WTC11 (cell line): Measurements from ENCODE around the gene DFFB. TPM values are rescaled to one million over a fixed set of nuclear protein-coding genes. Genes with fewer than 3 reads are reported as not detected.

Experiments
- ATAC-seq: fragments of 200-7000 bp; cut with Tn5 transposase; 2 replicates; pipeline ENCODE4 v1.10.0; 2021; ENCODE audit warnings: mild to moderate bottlenecking, moderate library complexity
- CTCF ChIA-PET: fragments of 300-600 bp; sonication (Branson Sonifier 250); formaldehyde crosslinking; loops from one replicate; lab custom pipeline; 2021; ENCODE audit warnings: antibody characterized with exemption; lab: Charles Lee
- POLR2A ChIA-PET: fragments of 350-600 bp; sonication (Branson Sonifier 250); formaldehyde crosslinking; loops from one replicate; lab custom pipeline; 2021; ENCODE audit warnings: antibody characterized with exemption; lab: Charles Lee
- DNase-seq: peaks from one replicate; pipeline ENCODE4 v3.0.0; 2021; ENCODE audit warnings: low spot score
- H3K27ac Mint-ChIP-seq: 2 replicates; pipeline ENCODE4 v1.8.0; 2021; ENCODE audit warnings: mixed read lengths
- H3K27me3 Mint-ChIP-seq: 2 replicates; pipeline ENCODE4 v1.8.0; 2021; ENCODE audit warnings: low read depth, mild to moderate bottlenecking, moderate library complexity, mixed read lengths
- H3K36me3 Mint-ChIP-seq: 2 replicates; pipeline ENCODE4 v1.8.0; 2021; ENCODE audit warnings: mixed read lengths
- H3K4me1 Mint-ChIP-seq: 2 replicates; pipeline ENCODE4 v1.8.0; 2022; ENCODE audit warnings: mixed read lengths
- H3K4me3 Mint-ChIP-seq: 2 replicates; pipeline ENCODE4 v1.8.0; 2021; ENCODE audit warnings: mild to moderate bottlenecking, moderate library complexity, mixed read lengths
- H3K9me3 Mint-ChIP-seq: 2 replicates; pipeline ENCODE4 v1.8.0; 2021; ENCODE audit warnings: mixed read lengths
- CREM ChIP-seq: sonication (generic); formaldehyde crosslinking; IDR thresholded peaks from 2 replicates; pipeline ENCODE4 v1.8.1; 2022; ENCODE audit warnings: mild to moderate bottlenecking, missing genetic modification reagents, moderate library complexity
- ESRRA ChIP-seq: sonication (generic); formaldehyde crosslinking; IDR thresholded peaks from 2 replicates; pipeline ENCODE4 v1.8.1; 2022; ENCODE audit warnings: mild to moderate bottlenecking, missing genetic modification reagents, borderline replicate concordance
- ETV6 ChIP-seq: sonication (generic); formaldehyde crosslinking; IDR thresholded peaks from 2 replicates; pipeline ENCODE4 v1.8.1; 2022; ENCODE audit warnings: mild to moderate bottlenecking, missing genetic modification reagents
- FOXJ3 ChIP-seq: sonication (generic); formaldehyde crosslinking; IDR thresholded peaks from 2 replicates; pipeline ENCODE4 v1.9.0; 2021; ENCODE audit warnings: missing genetic modification reagents, mild to moderate bottlenecking, borderline replicate concordance
- GABPB1 ChIP-seq: sonication (generic); formaldehyde crosslinking; IDR thresholded peaks from 2 replicates; pipeline ENCODE4 v1.8.1; 2023; ENCODE audit warnings: mild to moderate bottlenecking, missing genetic modification reagents
- IRF1 ChIP-seq: sonication (generic); formaldehyde crosslinking; IDR thresholded peaks from 2 replicates; pipeline ENCODE4 v1.8.0; 2023; ENCODE audit warnings: missing genetic modification reagents
- IRF2 ChIP-seq: sonication (generic); formaldehyde crosslinking; IDR thresholded peaks from 2 replicates; pipeline ENCODE4 v1.8.0; 2022; ENCODE audit warnings: low read depth, missing genetic modification reagents, borderline replicate concordance
- JAZF1 ChIP-seq: fragments of 250-450 bp; sonication (Bioruptor Pico); IDR thresholded peaks from 2 replicates; pipeline ENCODE4 v1.9.0; 2021; ENCODE audit warnings: moderate library complexity, mild to moderate bottlenecking, inconsistent platforms
- OVOL2 ChIP-seq: fragments of 250-450 bp; sonication (Bioruptor Pico); IDR thresholded peaks from 2 replicates; pipeline ENCODE4 v1.9.0; 2021; ENCODE audit warnings: mild to moderate bottlenecking, borderline replicate concordance
- PRRX2 ChIP-seq: fragments of 250-450 bp; sonication (Bioruptor Pico); IDR thresholded peaks from 2 replicates; pipeline ENCODE4 v1.8.0; 2021; ENCODE audit warnings: mild to moderate bottlenecking
- TP53 ChIP-seq: sonication (generic); formaldehyde crosslinking; IDR thresholded peaks from 2 replicates; pipeline ENCODE4 v1.8.1; 2023; ENCODE audit warnings: mild to moderate bottlenecking, missing genetic modification reagents
- ZNF219 ChIP-seq: sonication (generic); formaldehyde crosslinking; IDR thresholded peaks from 2 replicates; pipeline ENCODE4 v1.8.0; 2023; ENCODE audit warnings: missing genetic modification reagents, mild to moderate bottlenecking, borderline replicate concordance
- ZNF396 ChIP-seq: fragments of 250-450 bp; sonication (Bioruptor Pico); IDR thresholded peaks from 2 replicates; pipeline ENCODE4 v1.8.0; 2021; ENCODE audit warnings: mild to moderate bottlenecking, moderate library complexity, borderline replicate concordance
- total RNA-seq: library from RNA; stranded (reverse); gene quantifications from 3 replicates; pipeline ENCODE4 v1.2.3, GENCODE V29; 2021
- TF ChIP-seq, protein P1 (sequence below): sonication (generic); formaldehyde crosslinking; IDR thresholded peaks from 2 replicates; pipeline ENCODE4 v1.8.1; 2022; ENCODE audit warnings: low read depth, mild to moderate bottlenecking, moderate library complexity, missing genetic modification reagents, borderline replicate concordance
- TF ChIP-seq, protein P2 (sequence below): sonication (generic); formaldehyde crosslinking; IDR thresholded peaks from 2 replicates; pipeline ENCODE4 v1.8.0; 2022; ENCODE audit warnings: mild to moderate bottlenecking, missing genetic modification reagents
- TF ChIP-seq, protein P3 (sequence below): sonication (generic); formaldehyde crosslinking; IDR thresholded peaks from 2 replicates; pipeline ENCODE4 v1.8.1; 2022; ENCODE audit warnings: mild to moderate bottlenecking, moderate library complexity, missing genetic modification reagents
- TF ChIP-seq, protein P4 (sequence below): sonication (generic); formaldehyde crosslinking; IDR thresholded peaks from 2 replicates; pipeline ENCODE4 v1.8.1; 2023; ENCODE audit warnings: mild to moderate bottlenecking, missing genetic modification reagents
- TF ChIP-seq, protein P5 (sequence below): sonication (generic); formaldehyde crosslinking; IDR thresholded peaks from 2 replicates; pipeline ENCODE4 v1.8.0; 2022; ENCODE audit warnings: missing genetic modification reagents

Gene DFFB
- total RNA-seq, 1 experiment from 2014 or later = 9.2 TPM

- TF ChIP-seq, protein P1, sequence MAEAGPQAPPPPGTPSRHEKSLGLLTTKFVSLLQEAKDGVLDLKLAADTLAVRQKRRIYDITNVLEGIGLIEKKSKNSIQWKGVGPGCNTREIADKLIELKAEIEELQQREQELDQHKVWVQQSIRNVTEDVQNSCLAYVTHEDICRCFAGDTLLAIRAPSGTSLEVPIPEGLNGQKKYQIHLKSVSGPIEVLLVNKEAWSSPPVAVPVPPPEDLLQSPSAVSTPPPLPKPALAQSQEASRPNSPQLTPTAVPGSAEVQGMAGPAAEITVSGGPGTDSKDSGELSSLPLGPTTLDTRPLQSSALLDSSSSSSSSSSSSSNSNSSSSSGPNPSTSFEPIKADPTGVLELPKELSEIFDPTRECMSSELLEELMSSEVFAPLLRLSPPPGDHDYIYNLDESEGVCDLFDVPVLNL (CRISPR knock-in tag) = no peak
- TF ChIP-seq, protein P2, sequence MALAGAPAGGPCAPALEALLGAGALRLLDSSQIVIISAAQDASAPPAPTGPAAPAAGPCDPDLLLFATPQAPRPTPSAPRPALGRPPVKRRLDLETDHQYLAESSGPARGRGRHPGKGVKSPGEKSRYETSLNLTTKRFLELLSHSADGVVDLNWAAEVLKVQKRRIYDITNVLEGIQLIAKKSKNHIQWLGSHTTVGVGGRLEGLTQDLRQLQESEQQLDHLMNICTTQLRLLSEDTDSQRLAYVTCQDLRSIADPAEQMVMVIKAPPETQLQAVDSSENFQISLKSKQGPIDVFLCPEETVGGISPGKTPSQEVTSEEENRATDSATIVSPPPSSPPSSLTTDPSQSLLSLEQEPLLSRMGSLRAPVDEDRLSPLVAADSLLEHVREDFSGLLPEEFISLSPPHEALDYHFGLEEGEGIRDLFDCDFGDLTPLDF = no peak
- TF ChIP-seq, protein P3, sequence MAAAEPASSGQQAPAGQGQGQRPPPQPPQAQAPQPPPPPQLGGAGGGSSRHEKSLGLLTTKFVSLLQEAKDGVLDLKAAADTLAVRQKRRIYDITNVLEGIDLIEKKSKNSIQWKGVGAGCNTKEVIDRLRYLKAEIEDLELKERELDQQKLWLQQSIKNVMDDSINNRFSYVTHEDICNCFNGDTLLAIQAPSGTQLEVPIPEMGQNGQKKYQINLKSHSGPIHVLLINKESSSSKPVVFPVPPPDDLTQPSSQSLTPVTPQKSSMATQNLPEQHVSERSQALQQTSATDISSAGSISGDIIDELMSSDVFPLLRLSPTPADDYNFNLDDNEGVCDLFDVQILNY (CRISPR knock-in tag) = no peak
- TF ChIP-seq JAZF1 (CRISPR knock-in tag) (no peak), IRF2 (CRISPR knock-in tag) (no peak), CREM (CRISPR knock-in tag) (no peak), FOXJ3 (no peak), IRF1 (CRISPR knock-in tag) (no peak), GABPB1 (no peak)
- TF ChIP-seq, protein P4, sequence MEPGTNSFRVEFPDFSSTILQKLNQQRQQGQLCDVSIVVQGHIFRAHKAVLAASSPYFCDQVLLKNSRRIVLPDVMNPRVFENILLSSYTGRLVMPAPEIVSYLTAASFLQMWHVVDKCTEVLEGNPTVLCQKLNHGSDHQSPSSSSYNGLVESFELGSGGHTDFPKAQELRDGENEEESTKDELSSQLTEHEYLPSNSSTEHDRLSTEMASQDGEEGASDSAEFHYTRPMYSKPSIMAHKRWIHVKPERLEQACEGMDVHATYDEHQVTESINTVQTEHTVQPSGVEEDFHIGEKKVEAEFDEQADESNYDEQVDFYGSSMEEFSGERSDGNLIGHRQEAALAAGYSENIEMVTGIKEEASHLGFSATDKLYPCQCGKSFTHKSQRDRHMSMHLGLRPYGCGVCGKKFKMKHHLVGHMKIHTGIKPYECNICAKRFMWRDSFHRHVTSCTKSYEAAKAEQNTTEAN (CRISPR knock-in tag) = no peak
- TF ChIP-seq, protein P5, sequence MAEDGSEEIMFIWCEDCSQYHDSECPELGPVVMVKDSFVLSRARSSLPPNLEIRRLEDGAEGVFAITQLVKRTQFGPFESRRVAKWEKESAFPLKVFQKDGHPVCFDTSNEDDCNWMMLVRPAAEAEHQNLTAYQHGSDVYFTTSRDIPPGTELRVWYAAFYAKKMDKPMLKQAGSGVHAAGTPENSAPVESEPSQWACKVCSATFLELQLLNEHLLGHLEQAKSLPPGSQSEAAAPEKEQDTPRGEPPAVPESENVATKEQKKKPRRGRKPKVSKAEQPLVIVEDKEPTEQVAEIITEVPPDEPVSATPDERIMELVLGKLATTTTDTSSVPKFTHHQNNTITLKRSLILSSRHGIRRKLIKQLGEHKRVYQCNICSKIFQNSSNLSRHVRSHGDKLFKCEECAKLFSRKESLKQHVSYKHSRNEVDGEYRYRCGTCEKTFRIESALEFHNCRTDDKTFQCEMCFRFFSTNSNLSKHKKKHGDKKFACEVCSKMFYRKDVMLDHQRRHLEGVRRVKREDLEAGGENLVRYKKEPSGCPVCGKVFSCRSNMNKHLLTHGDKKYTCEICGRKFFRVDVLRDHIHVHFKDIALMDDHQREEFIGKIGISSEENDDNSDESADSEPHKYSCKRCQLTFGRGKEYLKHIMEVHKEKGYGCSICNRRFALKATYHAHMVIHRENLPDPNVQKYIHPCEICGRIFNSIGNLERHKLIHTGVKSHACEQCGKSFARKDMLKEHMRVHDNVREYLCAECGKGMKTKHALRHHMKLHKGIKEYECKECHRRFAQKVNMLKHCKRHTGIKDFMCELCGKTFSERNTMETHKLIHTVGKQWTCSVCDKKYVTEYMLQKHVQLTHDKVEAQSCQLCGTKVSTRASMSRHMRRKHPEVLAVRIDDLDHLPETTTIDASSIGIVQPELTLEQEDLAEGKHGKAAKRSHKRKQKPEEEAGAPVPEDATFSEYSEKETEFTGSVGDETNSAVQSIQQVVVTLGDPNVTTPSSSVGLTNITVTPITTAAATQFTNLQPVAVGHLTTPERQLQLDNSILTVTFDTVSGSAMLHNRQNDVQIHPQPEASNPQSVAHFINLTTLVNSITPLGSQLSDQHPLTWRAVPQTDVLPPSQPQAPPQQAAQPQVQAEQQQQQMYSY (CRISPR knock-in tag) = no peak
- TF ChIP-seq, all 79 proteins: peak for 12
Observed at GRCh38 chr1:3900969-3901529, 43.8 kb downstream of the DFFB start (continued).

GRCh38 chr1:3902111-3902511 lies 44.8 kb downstream of the DFFB start:
- Mint-ChIP-seq H3K4me1 (peaks cover 23% of the 10 kb centered on the region), H3K4me3 (no peak overlapping the region; the same call in 1 of the 2 replicates), H3K36me3 (peaks cover 11% of the 10 kb centered on the region), H3K27ac (no peak overlapping the region), H3K27me3 (no peaks in the 10 kb centered on the region), H3K9me3 (peaks cover 18% of the 10 kb centered on the region)
- ChIA-PET CTCF (no interaction called here), POLR2A (no interaction called here)
- no peak for ATAC-seq
- no peak for DNase-seq
- TF ChIP-seq ZNF396 (CRISPR knock-in tag) = no peak
- no peak for TF ChIP-seq ESRRA (CRISPR knock-in tag)
- no peak for TF ChIP-seq PRRX2 (CRISPR knock-in tag)
- TF ChIP-seq OVOL2 (CRISPR knock-in tag) = no peak
- no peak for TF ChIP-seq TP53 (CRISPR knock-in tag)
- TF ChIP-seq ZNF219 = no peak
- TF ChIP-seq IRF2 (CRISPR knock-in tag) = no peak
- no peak for TF ChIP-seq IRF1 (CRISPR knock-in tag)
- TF ChIP-seq ETV6 (CRISPR knock-in tag) = no peak
